HepG2 (cell line): ENCODE results near the gene GAREM1. TPM values are rescaled to one million over a fixed set of nuclear protein-coding genes. Genes with fewer than 3 reads are reported as not detected.

Experiments used
- BCL6 ChIP-seq: IDR thresholded peaks from 2 replicates; pipeline ENCODE4 v1.6.1; 2016; ENCODE audit warnings: missing genetic modification reagents, missing compliant biosample characterization
- CEBPG ChIP-seq: IDR thresholded peaks from 2 replicates; pipeline ENCODE4 v1.6.1; 2016
- E2F1 ChIP-seq: sonication (generic); formaldehyde crosslinking; IDR thresholded peaks from 2 replicates; pipeline ENCODE4 v1.5.0; 2020; ENCODE audit warnings: missing genetic modification reagents
- NCOR1 ChIP-seq: fragments of 200-600 bp; sonication (generic); IDR thresholded peaks from 2 replicates; pipeline ENCODE4 v1.7.0; 2017; ENCODE audit warnings: antibody characterized with exemption, low read length, borderline replicate concordance
- TAF1 ChIP-seq: sonication (generic); formaldehyde crosslinking; IDR thresholded peaks from 2 replicates; pipeline ENCODE4 v1.4.0; 2020; ENCODE audit warnings: missing genetic modification reagents
- TFDP2 ChIP-seq: sonication (generic); formaldehyde crosslinking; IDR thresholded peaks from 2 replicates; pipeline ENCODE4 v1.4.0; 2020; ENCODE audit warnings: missing genetic modification reagents
- ZBTB43 ChIP-seq: sonication (generic); formaldehyde crosslinking; conservative IDR thresholded peaks from 2 replicates; pipeline ENCODE4 v1.4.0; 2020; ENCODE audit warnings: missing genetic modification reagents
- ZC3H13 ChIP-seq: sonication (generic); formaldehyde crosslinking; IDR thresholded peaks from 2 replicates; pipeline ENCODE4 v1.8.1; 2023; ENCODE audit warnings: mild to moderate bottlenecking, missing genetic modification reagents, moderate library complexity
- ZFP90 ChIP-seq: sonication (generic); formaldehyde crosslinking; IDR thresholded peaks from 2 replicates; pipeline ENCODE4 v1.8.0; 2022; ENCODE audit warnings: missing genetic modification reagents, mild to moderate bottlenecking, inconsistent platforms, borderline replicate concordance
- ZHX1 ChIP-seq: sonication (generic); formaldehyde crosslinking; IDR thresholded peaks from 2 replicates; pipeline ENCODE4 v1.8.1; 2022; ENCODE audit warnings: low read depth, mild to moderate bottlenecking, missing genetic modification reagents
- ZKSCAN8 ChIP-seq: IDR thresholded peaks from 2 replicates; pipeline ENCODE4 v1.6.1; 2016; ENCODE audit warnings: borderline replicate concordance, missing genetic modification reagents, missing compliant biosample characterization
- ZNF180 ChIP-seq: sonication (generic); formaldehyde crosslinking; IDR thresholded peaks from 2 replicates; pipeline ENCODE4 v1.4.0; 2020; ENCODE audit warnings: low read depth, missing genetic modification reagents, borderline replicate concordance
- ZNF235 ChIP-seq: sonication (generic); formaldehyde crosslinking; IDR thresholded peaks from 2 replicates; pipeline ENCODE4 v1.8.1; 2023; ENCODE audit warnings: mild to moderate bottlenecking, missing genetic modification reagents, borderline replicate concordance
- ZNF33B ChIP-seq: sonication (generic); formaldehyde crosslinking; IDR thresholded peaks from 2 replicates; pipeline ENCODE4 v1.5.1; 2020; ENCODE audit warnings: mild to moderate bottlenecking, missing genetic modification reagents
- ZNF432 ChIP-seq: sonication (generic); formaldehyde crosslinking; IDR thresholded peaks from 2 replicates; pipeline ENCODE4 v1.5.0; 2020; ENCODE audit warnings: missing genetic modification reagents, mild to moderate bottlenecking, borderline replicate concordance
- ZNF550 ChIP-seq: sonication (generic); formaldehyde crosslinking; IDR thresholded peaks from 2 replicates; pipeline ENCODE4 v1.4.0; 2020; ENCODE audit warnings: mild to moderate bottlenecking, missing genetic modification reagents, borderline replicate concordance
- ZNF644 ChIP-seq: IDR thresholded peaks from 2 replicates; pipeline ENCODE4 v1.6.1; 2016; ENCODE audit warnings: low read depth
- ZNF670 ChIP-seq: sonication (generic); formaldehyde crosslinking; IDR thresholded peaks from 2 replicates; pipeline ENCODE4 v1.8.0; 2022; ENCODE audit warnings: mild to moderate bottlenecking, missing genetic modification reagents, borderline replicate concordance
- ZNF710 ChIP-seq: sonication (generic); formaldehyde crosslinking; IDR thresholded peaks from 2 replicates; pipeline ENCODE4 v1.5.0; 2020; ENCODE audit warnings: mild to moderate bottlenecking, missing genetic modification reagents, borderline replicate concordance
- ZNF878 ChIP-seq: sonication (generic); formaldehyde crosslinking; IDR thresholded peaks from 2 replicates; pipeline ENCODE4 v1.8.1; 2023; ENCODE audit warnings: mild to moderate bottlenecking, missing genetic modification reagents, moderate library complexity
- polyA plus RNA-seq, 8 experiments: library from polyadenylated mRNA; depleted of rRNA in 3 of 8; stranded (reverse) in 7 of 8; unstranded in 1 of 8; fragments of >200 nt; fragmentation: Illumina TruSeq in 4 of 8; extraction: Trizol in 4 of 8; gene quantifications; 2 replicates each; pipeline versions ENCODE4 v1.2.1 to v1.2.3, GENCODE V29; 2011 to 2016; ENCODE audit warnings: low read depth in 4 of 8, missing spikeins in 1 of 8, mixed read lengths in 1 of 8; ENCODE audit not compliant: insufficient read depth in 1 of 8
- total RNA-seq, 5 experiments: library from RNA; depleted of rRNA; stranded (reverse); fragments of >200 nt; fragmentation: Illumina TruSeq; extraction: Trizol; gene quantifications; 2 replicates each; pipeline ENCODE4 v1.2.3, GENCODE V29; 2016; ENCODE audit warnings: low read depth in 1 of 5
- TF ChIP-seq, protein P1 (sequence below): IDR thresholded peaks from 2 replicates; pipeline ENCODE4 v1.6.1; 2012; ENCODE audit warnings: inconsistent platforms

The GAREM1 gene
- total and polyA plus RNA-seq, 2 of the 13 experiments (the other 11 are each of a cell fraction or from before 2014, with no cell fraction given), result 2.5 to 2.9 TPM

GRCh38 chr18:32278177-32278799 lies 192.4 kb downstream of the GAREM1 start (continued):
- TF ChIP-seq TFDP2 (no peak), ZNF644 (CRISPR knock-in tag) (no peak), ZKSCAN8 (CRISPR knock-in tag) (no peak), ZBTB43 (CRISPR knock-in tag) (no peak), ZC3H13 (CRISPR knock-in tag) (no peak), NCOR1 (peak; percentile 73; the same call in 1 of the 2 replicates), ZNF33B (CRISPR knock-in tag) (no peak), BCL6 (CRISPR knock-in tag) (peak; percentile 51; the same call in 1 of the 2 replicates), TAF1 (CRISPR knock-in tag) (no peak), ZHX1 (CRISPR knock-in tag) (no peak), ZNF432 (CRISPR knock-in tag) (no peak), ZNF235 (no peak), E2F1 (CRISPR knock-in tag) (no peak; the same call in 1 of the 2 replicates), ZNF878 (CRISPR knock-in tag) (no peak), ZFP90 (CRISPR knock-in tag) (no peak), ZNF550 (CRISPR knock-in tag) (no peak), CEBPG (0 out of 2 replicates have a peak, but pooled peaks have one; percentile 8), ZNF670 (no peak), ZNF710 (CRISPR knock-in tag) (no peak), ZNF180 (CRISPR knock-in tag) (no peak)
- TF ChIP-seq, protein P1, sequence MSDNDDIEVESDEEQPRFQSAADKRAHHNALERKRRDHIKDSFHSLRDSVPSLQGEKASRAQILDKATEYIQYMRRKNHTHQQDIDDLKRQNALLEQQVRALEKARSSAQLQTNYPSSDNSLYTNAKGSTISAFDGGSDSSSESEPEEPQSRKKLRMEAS, result peak; percentile 38; the same call in 1 of the 2 replicates
